Activated T-cell treated with anti-CD3 and anti-CD28 coated beads, Interleukin-2, amount 50 U/mL, for 72 hours (primary cell): ENCODE measurements around the gene LY6G6F. TPM values are rescaled to one million over a fixed set of nuclear protein-coding genes. Genes with fewer than 3 reads are reported as not detected.

ENCODE experiments used
- ATAC-seq, 2 donors: fragments of 150-1000 bp; cut with Tn5 transposase; replicated peaks in 1 of 2; 2 replicates each; pipeline ENCODE4 v1.10.0; 2021; ENCODE audit warnings: moderate library complexity in 2 of 2, mild to moderate bottlenecking in 1 of 2
- DNase-seq, 2 donors: peaks; one replicate each; pipeline ENCODE4 v3.0.0; 2021 to 2022; ENCODE audit warnings: mixed read lengths in 1 of 2
- H3K27ac Mint-ChIP-seq: one replicate; pipeline ENCODE4 v1.8.0; 2022; ENCODE audit warnings: mild to moderate bottlenecking, moderate library complexity, mixed read lengths
- H3K27me3 Mint-ChIP-seq: one replicate; pipeline ENCODE4 v1.8.0; 2022; ENCODE audit warnings: low read depth, mixed read lengths
- H3K36me3 Mint-ChIP-seq, 2 donors: one replicate each; pipeline ENCODE4 v1.8.0; 2022; ENCODE audit warnings: mixed read lengths in 2 of 2, mild to moderate bottlenecking in 1 of 2; ENCODE audit not compliant: insufficient read depth in 2 of 2
- H3K4me1 Mint-ChIP-seq: one replicate; pipeline ENCODE4 v1.8.0; 2022; ENCODE audit warnings: low read depth, mixed read lengths
- H3K4me3 Mint-ChIP-seq, 2 donors: one replicate each; pipeline ENCODE4 v1.8.0; 2022; ENCODE audit warnings: mild to moderate bottlenecking in 2 of 2, mixed read lengths in 2 of 2, moderate library complexity in 2 of 2
- H3K9me3 Mint-ChIP-seq, 2 donors: one replicate each; pipeline ENCODE4 v1.8.0; 2022; ENCODE audit warnings: mixed read lengths in 2 of 2
- total RNA-seq, 2 donors: library from RNA; stranded (reverse); gene quantifications; one replicate each; pipeline ENCODE4 v1.2.3, GENCODE V29; 2022

Gene LY6G6F
- total RNA-seq, 2 donors from 2014 or later = not detected

DNA sequence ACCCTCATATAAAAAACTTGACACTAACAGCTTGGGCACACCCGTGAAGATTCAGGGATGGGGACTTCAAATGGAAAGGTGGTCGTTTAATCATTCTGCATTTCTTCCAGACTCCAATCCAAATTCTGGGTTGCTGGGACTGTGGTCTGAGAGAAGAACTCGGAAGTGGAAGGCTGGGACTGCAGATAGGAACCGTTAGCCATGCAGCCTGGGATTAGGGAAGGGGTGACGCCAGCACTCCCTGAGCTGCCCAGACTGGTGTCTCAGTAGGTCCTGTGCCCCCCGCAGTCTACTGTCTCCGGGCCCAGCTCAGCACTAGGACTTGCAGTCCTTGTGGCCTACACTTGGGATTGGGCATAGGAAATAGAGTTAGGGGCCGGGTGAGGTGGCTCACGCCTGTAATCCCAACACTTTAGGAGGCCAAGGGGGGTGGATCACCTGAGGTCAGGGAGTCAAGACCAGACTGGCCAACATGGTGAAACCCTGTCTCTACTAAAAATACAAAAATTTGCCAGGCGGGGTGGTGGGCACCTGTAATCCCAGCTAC, 30.2 kb downstream of the LY6G6F start:
- ATAC-seq (no peak), DNase-seq (no peak)
- peaks cover 69% of the 10 kb centered on the region for H3K4me1 Mint-ChIP-seq
- H3K9me3 Mint-ChIP-seq = no peaks in the 10 kb centered on the region
- peaks cover 18 to 35% of the 10 kb centered on the region in 2 donors for H3K36me3 Mint-ChIP-seq
- peak overlapping the region; percentile 83 for H3K27ac Mint-ChIP-seq
- peak overlapping the region; percentile 89 to 98 for H3K4me3 Mint-ChIP-seq
- no peaks in the 10 kb centered on the region for H3K27me3 Mint-ChIP-seq

DNA sequence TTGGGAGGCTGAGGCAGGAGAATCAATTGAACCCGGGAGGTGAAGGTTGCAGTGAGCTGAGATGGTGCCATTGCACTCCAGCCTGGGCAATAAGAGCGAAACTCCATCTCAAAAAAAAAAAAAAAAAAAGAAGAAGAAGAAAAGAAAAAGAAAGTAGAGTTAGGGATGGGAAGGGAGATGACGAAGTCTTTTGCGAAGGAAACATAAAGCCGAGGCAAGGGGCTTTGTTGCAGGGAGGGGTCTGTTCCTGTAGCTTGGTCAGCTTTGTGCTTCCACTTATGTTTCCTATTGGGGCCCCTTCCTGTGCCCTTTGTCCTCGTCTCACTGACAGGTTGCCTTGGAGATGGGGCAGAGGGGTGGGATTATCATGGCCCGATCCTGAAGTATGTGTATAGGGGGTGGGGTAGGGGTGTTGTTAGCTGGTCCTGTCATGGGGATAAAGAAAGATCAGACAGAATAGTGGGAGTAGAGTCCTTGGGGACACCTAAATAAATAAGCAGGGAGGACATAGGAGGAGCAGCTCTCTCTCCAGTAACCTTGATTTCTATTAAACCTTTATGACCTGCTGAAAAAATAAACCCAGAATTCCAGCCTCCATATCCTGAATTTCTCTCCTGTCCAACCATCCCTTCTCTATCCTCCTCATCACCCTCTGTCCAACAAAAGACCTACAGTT, 30.8 kb downstream of the LY6G6F start:
- DNase-seq = no peak
- H3K36me3 Mint-ChIP-seq = peaks cover 18 to 37% of the 10 kb centered on the region in 2 donors

DNA sequence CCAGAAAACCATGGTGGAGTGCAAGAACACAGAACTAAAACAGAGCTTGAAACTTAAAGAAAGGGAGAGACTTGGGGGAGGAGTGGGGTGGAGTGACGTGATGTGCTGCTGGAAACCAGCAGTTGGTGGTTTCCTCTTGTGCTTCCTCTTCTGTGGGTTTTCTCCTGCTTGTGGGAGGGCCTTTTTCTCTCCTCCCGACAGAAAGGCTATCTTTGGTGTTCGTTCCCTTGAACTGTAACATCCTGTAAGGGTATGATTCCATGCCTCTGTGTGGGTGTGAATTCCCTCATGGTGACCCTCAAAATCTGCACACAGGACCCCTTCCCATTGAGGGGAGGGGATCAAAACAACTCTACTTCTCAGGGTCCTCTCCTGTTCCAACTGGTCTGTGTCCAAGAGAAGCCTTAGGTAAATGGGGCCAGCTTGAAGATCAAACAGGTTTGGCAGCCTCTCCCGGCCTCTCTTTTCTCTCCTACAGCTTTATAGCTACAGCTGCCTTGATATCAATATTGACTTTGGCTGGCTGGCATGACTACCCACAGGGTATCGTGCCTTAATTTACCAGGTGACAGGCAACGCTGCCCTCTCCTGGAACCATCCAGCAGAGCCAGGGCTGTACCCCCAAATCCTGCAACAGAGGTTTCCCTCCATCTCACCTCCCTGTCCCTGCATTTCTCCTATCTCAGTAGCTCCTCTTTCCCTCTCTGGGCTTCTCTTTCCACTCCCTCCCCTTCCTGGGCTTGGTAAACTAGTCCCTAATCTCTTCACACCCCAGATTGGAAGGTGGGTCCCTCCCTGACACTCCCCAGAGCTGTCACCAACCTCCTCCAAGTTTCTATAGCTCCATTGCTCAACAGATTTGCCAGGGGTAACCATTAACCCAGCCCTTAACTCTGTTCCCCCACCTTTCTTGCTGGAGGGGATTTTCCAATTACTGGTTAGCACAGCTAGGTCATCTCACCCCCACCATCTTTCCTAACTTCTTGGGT, 31.6 kb downstream of the LY6G6F start:
- Mint-ChIP-seq H3K4me3 (peak overlapping the region; percentile 89 to 98), H3K4me1 (peaks cover 65% of the 10 kb centered on the region), H3K9me3 (no peaks in the 10 kb centered on the region), H3K36me3 (peaks cover 22 to 41% of the 10 kb centered on the region in 2 donors), H3K27me3 (no peaks in the 10 kb centered on the region), H3K27ac (peak overlapping the region; percentile 83)
- DNase-seq (peak; percentile 57 to 64), ATAC-seq (peak in 1 of 2 donors; percentile 18)

More for the DNA sequence above, 30.8 kb downstream of the LY6G6F start:
- peak overlapping the region; percentile 83 for H3K27ac Mint-ChIP-seq
- H3K4me1 Mint-ChIP-seq = peaks cover 69% of the 10 kb centered on the region
- H3K27me3 Mint-ChIP-seq = no peaks in the 10 kb centered on the region
- peak overlapping the region; percentile 89 to 98 for H3K4me3 Mint-ChIP-seq
- no peaks in the 10 kb centered on the region for H3K9me3 Mint-ChIP-seq
- ATAC-seq = no peak

DNA sequence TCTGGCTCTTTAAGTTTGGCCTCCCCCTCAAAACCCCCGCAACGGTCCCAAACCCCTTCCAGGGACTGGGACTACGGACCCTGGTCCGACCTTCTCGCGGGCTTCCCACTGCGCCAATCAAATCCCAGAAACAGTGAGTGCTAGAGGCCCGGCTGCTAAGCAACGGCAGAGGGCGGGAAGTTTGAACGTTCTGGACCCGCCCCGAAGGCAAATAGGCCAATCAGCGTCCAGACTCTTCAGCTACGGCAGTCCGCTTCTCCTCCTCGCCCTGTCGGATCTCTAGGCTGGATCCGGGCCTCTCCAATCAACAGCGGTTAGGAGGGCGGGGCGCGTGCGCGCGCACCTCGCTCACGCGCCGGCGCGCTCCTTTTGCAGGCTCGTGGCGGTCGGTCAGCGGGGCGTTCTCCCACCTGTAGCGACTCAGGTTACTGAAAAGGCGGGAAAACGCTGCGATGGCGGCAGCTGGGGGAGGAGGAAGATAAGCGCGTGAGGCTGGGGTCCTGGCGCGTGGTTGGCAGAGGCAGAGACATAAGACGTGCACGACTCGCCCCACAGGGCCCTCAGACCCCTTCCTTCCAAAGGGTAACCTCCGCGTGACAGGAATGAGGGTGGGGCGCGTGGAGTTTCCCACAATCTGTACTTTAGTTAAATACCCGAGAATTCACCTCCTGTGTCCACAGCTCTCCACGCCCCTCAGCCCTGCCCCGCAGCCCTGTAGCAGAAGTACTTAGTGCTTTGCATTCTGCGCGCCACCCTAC, 33.2 kb downstream of the LY6G6F start, which contains the start of gene MSH5:
MSH5 (plus strand) TSS at position 367 of the 758 bp plus-strand sequence. CDS start 462 bp downstream, outside the sequence.
- no peaks in the 10 kb centered on the region for H3K9me3 Mint-ChIP-seq
- peaks cover 51% of the 10 kb centered on the region for H3K4me1 Mint-ChIP-seq
- peak within 1 kb of the TSS; percentile 93 for H3K27ac Mint-ChIP-seq
- peak; percentile 96 to 98 for DNase-seq
- peak within 1 kb of the TSS; percentile 89 to 98 for H3K4me3 Mint-ChIP-seq
- no peaks in the 10 kb centered on the region for H3K27me3 Mint-ChIP-seq
- peaks cover 20 to 43% of the 10 kb centered on the region in 2 donors for H3K36me3 Mint-ChIP-seq
- ATAC-seq = peak; percentile 87 to 91

DNA sequence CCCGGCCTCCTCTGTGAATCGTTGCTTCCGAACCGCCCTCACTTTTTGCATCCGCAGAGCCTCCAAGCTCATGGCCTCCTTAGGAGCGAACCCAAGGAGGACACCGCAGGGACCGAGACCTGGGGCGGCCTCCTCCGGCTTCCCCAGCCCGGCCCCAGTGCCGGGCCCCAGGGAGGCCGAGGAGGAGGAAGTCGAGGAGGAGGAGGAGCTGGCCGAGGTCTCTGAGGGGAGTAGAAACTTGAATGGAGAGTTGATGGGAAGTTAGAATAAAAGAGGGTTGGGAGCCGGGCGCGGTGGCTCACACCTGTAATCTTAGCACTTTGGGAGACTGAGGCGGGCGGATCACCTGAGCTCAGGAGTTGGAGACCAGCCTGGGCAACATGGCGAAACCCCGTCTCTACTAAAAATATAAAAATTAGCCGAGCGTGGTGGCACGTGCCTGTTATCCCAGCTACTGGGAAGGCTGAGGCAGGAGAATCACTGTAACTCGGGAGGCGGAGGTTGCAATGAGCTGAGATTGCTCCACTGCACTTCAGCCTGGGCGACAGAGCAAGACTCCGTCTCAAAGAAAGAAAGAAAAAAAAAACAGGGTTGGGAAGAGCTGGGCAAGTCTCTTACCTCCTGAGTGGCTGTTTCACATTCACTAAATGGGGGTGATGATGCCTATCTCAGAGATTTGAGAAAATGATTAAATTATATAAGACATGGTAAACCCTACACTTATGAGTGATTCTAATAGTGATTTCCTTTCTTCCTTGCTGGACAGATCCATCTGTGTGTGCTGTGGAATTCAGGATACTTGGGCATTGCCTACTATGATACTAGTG, 33.9 kb downstream of the LY6G6F start:
- Mint-ChIP-seq H3K27me3 (no peaks in the 10 kb centered on the region), H3K27ac (peak overlapping the region; percentile 93), H3K36me3 (peaks cover 16 to 41% of the 10 kb centered on the region in 2 donors), H3K9me3 (no peaks in the 10 kb centered on the region), H3K4me3 (peak overlapping the region; percentile 89 to 98), H3K4me1 (peaks cover 57% of the 10 kb centered on the region)
- no peak for ATAC-seq
- no peak for DNase-seq

DNA sequence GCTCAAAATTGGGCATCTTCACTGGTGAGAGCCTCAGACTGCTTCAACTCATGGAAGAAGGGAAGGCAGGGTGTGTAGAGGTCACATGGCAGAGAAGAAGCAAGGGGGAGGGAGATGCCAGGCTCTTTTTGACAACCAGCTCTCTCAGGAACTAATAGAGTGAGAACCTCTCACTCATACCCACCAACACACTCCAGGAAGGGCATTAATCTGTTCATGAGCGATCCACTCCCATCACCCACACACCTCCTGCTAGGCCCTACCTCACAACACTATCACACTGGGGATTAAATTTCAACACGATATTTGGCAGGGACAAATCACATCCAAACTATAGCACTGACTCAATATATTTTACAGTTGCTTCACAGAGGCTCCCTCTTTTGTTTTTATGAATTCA, 35.1 kb downstream of the LY6G6F start:
- H3K4me1 Mint-ChIP-seq = peaks cover 52% of the 10 kb centered on the region

DNA sequence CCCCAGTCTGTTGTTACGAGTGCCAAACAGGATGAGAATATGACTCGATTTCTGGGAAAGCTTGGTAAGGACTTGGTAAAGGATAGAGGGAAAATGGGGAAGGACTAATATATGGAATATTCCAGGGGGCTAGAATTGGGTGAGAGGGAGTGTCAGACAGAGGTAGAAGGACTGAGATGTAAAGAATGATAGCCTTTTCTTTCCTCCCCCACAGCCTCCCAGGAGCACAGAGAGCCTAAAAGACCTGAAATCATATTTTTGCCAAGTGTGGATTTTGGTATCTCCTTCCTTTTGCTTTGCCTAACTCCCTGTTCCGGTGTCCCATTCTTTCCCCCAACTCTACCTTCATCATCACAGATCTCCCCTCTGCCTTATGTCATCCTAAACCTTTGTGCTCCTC, 36.2 kb downstream of the LY6G6F start:
- peaks cover 42% of the 10 kb centered on the region for H3K4me1 Mint-ChIP-seq
- H3K27ac Mint-ChIP-seq = no peak overlapping the region
- DNase-seq (no peak), ATAC-seq (no peak)
- peaks cover 17 to 38% of the 10 kb centered on the region in 2 donors for H3K36me3 Mint-ChIP-seq
- no peaks in the 10 kb centered on the region for H3K27me3 Mint-ChIP-seq
- H3K9me3 Mint-ChIP-seq = no peaks in the 10 kb centered on the region
- no peak overlapping the region for H3K4me3 Mint-ChIP-seq

More for the DNA sequence above, 35.1 kb downstream of the LY6G6F start:
- H3K36me3 Mint-ChIP-seq = peaks cover 13 to 31% of the 10 kb centered on the region in 2 donors
- no peak for ATAC-seq
- H3K27ac Mint-ChIP-seq = no peak overlapping the region
- peak overlapping the region; percentile 5 to 42 for H3K4me3 Mint-ChIP-seq
- H3K9me3 Mint-ChIP-seq = no peaks in the 10 kb centered on the region
- H3K27me3 Mint-ChIP-seq = no peaks in the 10 kb centered on the region
- no peak for DNase-seq

DNA sequence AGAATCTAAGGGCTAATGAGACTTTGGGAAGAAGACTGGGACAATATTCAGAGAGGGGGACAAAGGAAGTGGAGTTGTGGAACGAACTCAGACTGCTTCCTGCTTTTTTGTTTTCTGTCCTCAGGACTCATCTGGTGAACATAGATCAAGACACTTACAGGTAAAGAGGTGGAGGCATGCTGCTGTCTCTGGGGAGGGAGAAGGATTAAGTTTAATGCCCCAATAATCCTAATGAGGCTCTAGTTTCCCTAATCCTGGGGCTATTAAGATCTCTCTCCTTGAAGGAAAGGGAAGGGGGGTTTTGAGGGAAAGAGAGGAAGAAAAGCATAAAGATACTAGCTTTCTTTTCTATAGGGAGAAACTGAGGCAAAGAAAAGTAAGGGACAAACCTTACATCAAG, 37.8 kb downstream of the LY6G6F start:
- peaks cover 26% of the 10 kb centered on the region for H3K4me1 Mint-ChIP-seq
- no peaks in the 10 kb centered on the region for H3K9me3 Mint-ChIP-seq
- DNase-seq (no peak), ATAC-seq (no peak)
- peaks cover 18 to 41% of the 10 kb centered on the region in 2 donors for H3K36me3 Mint-ChIP-seq
- H3K27ac Mint-ChIP-seq = no peak overlapping the region
- H3K27me3 Mint-ChIP-seq = no peaks in the 10 kb centered on the region
- no peak overlapping the region for H3K4me3 Mint-ChIP-seq

DNA sequence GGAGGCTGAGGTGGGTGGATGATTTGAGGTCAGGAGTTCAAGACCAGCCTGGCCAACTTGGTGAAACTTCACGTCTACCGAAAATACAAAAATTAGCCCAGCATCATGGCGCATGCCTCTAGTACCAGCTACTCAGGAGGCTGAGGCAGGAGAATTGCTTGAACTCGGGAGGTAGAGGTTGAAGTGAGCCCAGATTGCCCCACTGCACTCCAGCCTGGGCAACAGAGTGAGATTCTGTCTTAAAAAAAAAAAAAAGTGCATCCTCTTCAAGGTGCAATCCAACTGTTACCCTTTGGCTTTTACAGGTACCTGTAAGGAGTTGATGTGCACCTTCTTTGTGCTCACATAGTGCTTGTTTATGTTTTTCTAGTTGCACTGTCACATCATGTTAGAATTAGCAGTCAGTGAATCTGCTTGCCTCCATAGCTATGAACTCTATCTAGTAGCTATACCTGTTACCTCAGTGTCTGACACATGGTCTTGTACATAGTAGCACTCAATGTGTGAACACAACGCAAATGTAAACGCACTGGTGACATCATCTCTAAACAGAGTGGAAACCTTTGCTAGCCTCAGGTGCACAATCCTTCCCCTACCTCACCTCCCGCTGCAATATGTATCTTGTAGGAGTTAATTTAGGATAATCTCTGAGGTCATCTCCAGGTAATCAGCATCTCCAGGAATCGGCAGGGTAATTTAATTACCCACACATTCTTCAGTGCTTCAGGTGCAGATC, 42.8 kb downstream of the LY6G6F start:
- Mint-ChIP-seq H3K4me1 (peaks cover 5% of the 10 kb centered on the region), H3K36me3 (peaks cover 9 to 19% of the 10 kb centered on the region in 2 donors), H3K27me3 (no peaks in the 10 kb centered on the region), H3K27ac (no peak overlapping the region), H3K4me3 (no peak overlapping the region), H3K9me3 (no peaks in the 10 kb centered on the region)
- DNase-seq (no peak), ATAC-seq (no peak)

DNA sequence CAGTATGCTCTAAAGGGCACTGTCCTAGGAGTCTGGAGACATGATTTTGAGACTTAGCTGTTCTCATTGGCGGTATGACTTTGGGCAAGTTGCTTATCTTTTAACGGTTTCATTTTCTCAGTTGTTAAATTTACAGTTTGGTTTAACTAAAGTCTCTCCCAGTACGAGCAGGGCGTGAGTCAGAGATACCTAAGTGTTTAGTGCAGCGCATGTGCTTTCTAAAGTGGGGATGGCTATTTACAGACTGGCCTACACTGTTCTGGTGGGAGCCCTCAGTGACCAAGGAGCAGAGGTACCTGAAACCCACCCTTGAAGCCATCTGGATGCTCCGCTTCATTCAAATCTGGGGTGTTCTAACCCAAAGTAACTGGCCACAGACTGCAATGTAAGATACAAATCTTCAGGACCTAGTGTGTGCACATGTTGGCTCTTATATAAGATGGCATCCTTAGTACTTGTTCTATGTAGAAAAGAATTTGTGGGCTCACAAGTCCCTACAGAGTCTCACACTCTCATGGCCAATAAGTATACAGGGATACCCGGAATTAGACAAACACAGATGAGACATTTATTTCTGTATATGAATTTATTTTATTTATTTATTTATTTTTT, 43.9 kb downstream of the LY6G6F start:
- DNase-seq = no peak
- peaks cover 6 to 15% of the 10 kb centered on the region in 2 donors for H3K36me3 Mint-ChIP-seq
- no peak overlapping the region for H3K27ac Mint-ChIP-seq
- H3K9me3 Mint-ChIP-seq = no peaks in the 10 kb centered on the region
- no peak overlapping the region for H3K4me3 Mint-ChIP-seq
- no peaks in the 10 kb centered on the region for H3K4me1 Mint-ChIP-seq
- H3K27me3 Mint-ChIP-seq = no peaks in the 10 kb centered on the region
- no peak for ATAC-seq

DNA sequence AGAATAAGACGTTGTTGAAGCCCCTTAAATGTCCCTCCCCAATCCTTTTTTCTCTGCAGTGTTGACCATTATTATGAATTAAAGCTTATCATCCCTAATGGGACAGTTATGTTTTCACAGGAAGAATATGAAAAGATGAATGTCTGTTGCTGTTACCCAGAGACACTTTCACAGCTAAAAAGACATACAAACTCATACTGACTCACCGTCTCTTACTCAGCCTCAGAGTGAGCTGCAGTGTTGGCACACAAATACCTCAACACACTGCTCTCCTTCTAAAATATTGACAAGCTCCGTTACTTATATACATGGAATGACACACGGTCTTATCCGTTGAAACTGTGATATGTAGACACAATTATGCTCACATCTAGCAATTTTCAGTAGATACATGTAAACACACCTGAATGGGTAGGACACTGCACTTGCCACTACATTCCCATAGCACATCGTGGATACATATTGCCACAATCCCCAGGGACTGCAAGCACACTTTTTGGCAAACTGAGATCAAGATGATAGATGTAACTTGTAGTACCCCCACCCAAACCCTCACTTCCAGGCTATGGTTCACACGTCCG, 46.2 kb downstream of the LY6G6F start:
- no peaks in the 10 kb centered on the region for H3K27me3 Mint-ChIP-seq
- H3K36me3 Mint-ChIP-seq = peaks cover 1 to 6% of the 10 kb centered on the region in 2 donors
- no peak overlapping the region for H3K4me3 Mint-ChIP-seq
- DNase-seq = no peak
- H3K9me3 Mint-ChIP-seq = no peaks in the 10 kb centered on the region
- ATAC-seq = no peak
- no peak overlapping the region for H3K27ac Mint-ChIP-seq
- H3K4me1 Mint-ChIP-seq = no peaks in the 10 kb centered on the region
